ENCODE results near the gene SLC45A2.

The SLC45A2 gene

GRCh38 chr5:33999978-34000377 lies 15.5 kb upstream of the SLC45A2 start:
- in situ Hi-C loops (cut with HindIII; ENCODE audit: low pct_ligation_motif_present, low sequenced_read_pairs), result no loop called here
- H3K36me3 ChIP-seq (replicated peaks), result no peaks in the 10 kb centered on the region
- no peak for DNase-seq
- TF ChIP-seq CTCF (IDR thresholded peaks at IDR 0.05; ENCODE audit: low read depth, low read length, missing control alignments), result no peak
- no peak overlapping the region for H3K27ac ChIP-seq
- H3K27me3 ChIP-seq (replicated peaks), result no peaks in the 10 kb centered on the region
- no peak overlapping the region for H3K4me3 ChIP-seq (ENCODE audit: low read depth, low read length)

GRCh38 chr5:33997331-33997983 lies 13.0 kb upstream of the SLC45A2 start:
- H3K36me3 ChIP-seq (replicated peaks), result no peaks in the 10 kb centered on the region
- peak; percentile 81 for TF ChIP-seq CTCF (IDR thresholded peaks at IDR 0.05; ENCODE audit: low read depth, low read length, missing control alignments)
- H3K27ac ChIP-seq, result no peak overlapping the region
- H3K4me3 ChIP-seq (ENCODE audit: low read depth, low read length), result no peak overlapping the region
- in situ Hi-C loops (cut with HindIII; ENCODE audit: low pct_ligation_motif_present, low sequenced_read_pairs), result no loop called here
- peak; percentile 82 for DNase-seq
- H3K27me3 ChIP-seq (replicated peaks), result no peaks in the 10 kb centered on the region

DNA sequence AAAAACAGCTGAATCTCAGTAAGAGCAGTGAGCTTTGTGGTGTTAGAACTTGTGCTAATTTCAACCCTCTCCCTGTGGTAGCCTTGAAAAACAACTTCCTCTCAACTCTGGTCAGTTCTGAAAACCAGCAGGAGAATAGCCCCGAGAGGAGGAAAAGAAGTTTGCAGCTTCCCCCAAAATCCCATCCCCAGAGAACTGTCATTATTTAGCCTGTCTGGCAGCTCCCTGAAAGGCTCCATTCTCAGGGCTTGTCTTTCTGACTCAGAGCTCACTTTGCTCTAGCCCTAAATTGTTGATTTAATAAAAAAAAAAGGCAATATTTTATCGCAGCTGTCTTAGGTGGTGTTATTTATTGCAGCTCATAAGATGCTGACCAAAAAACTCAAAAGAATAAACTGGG lies 11.4 kb upstream of the SLC45A2 start:
- Histone ChIP-seq H3K27me3 (replicated peaks) (no peaks in the 10 kb centered on the region), H3K36me3 (replicated peaks) (no peaks in the 10 kb centered on the region), H3K4me3 (ENCODE audit: low read depth, low read length) (no peak overlapping the region), H3K27ac (no peak overlapping the region)
- in situ Hi-C loops (cut with HindIII; ENCODE audit: low pct_ligation_motif_present, low sequenced_read_pairs), result no loop called here
- TF ChIP-seq CTCF (IDR thresholded peaks at IDR 0.05; ENCODE audit: low read depth, low read length, missing control alignments), result no peak
- no peak for DNase-seq

- no peaks in the 10 kb centered on the region for H3K27me3 ChIP-seq (replicated peaks)
- TF ChIP-seq CTCF (IDR thresholded peaks at IDR 0.05; ENCODE audit: low read depth, low read length, missing control alignments), result peak; percentile 35
- no peaks in the 10 kb centered on the region for H3K36me3 ChIP-seq (replicated peaks)
- H3K27ac ChIP-seq, result no peak overlapping the region
- no peak overlapping the region for H3K4me3 ChIP-seq (ENCODE audit: low read depth, low read length)
- DNase-seq, result no peak
- in situ Hi-C loops (cut with HindIII; ENCODE audit: low pct_ligation_motif_present, low sequenced_read_pairs), result no loop called here
Measured at GRCh38 chr5:33994845-33995244, 10.4 kb upstream of the SLC45A2 start.

GRCh38 chr5:33992864-33993263 lies 8.4 kb upstream of the SLC45A2 start:
- Histone ChIP-seq H3K36me3 (replicated peaks) (peaks cover 5% of the 10 kb centered on the region), H3K4me3 (ENCODE audit: low read depth, low read length) (no peak overlapping the region), H3K27ac (no peak overlapping the region), H3K27me3 (replicated peaks) (no peaks in the 10 kb centered on the region)
- in situ Hi-C loops (cut with HindIII; ENCODE audit: low pct_ligation_motif_present, low sequenced_read_pairs), result no loop called here
- DNase-seq, result no peak
- no peak for TF ChIP-seq CTCF (IDR thresholded peaks at IDR 0.05; ENCODE audit: low read depth, low read length, missing control alignments)

GRCh38 chr5:33985447-33985846 lies 954 bp upstream of the SLC45A2 start:
- DNase-seq, result no peak
- no peak for TF ChIP-seq CTCF (IDR thresholded peaks at IDR 0.05; ENCODE audit: low read depth, low read length, missing control alignments)
- in situ Hi-C loops (cut with HindIII; ENCODE audit: low pct_ligation_motif_present, low sequenced_read_pairs), result no loop called here

More at GRCh38 chr5:33985447-33985846, 954 bp upstream of the SLC45A2 start:
- Histone ChIP-seq H3K27ac (no peak overlapping the region), H3K4me3 (ENCODE audit: low read depth, low read length) (no peak overlapping the region), H3K36me3 (replicated peaks) (peaks cover 6% of the 10 kb centered on the region), H3K27me3 (replicated peaks) (no peaks in the 10 kb centered on the region)
